MM.1S (cell line): ENCODE measurements around the gene KCNE3.

Source experiments
- EZH2 ChIP-seq: fragments of 300-600 bp; sonication (generic); optimal IDR thresholded peaks from 2 replicates; pipeline ENCODE3; 2017; ENCODE audit warnings: low read depth, mild to moderate bottlenecking, antibody characterized with exemption, low read length, mixed read lengths
- EZH2phosphoT487 ChIP-seq: fragments of 300-600 bp; sonication (generic); IDR thresholded peaks from 2 replicates; pipeline ENCODE4 v1.6.1; 2018; ENCODE audit warnings: antibody characterized with exemption, low read length
- TF ChIP-seq, protein P1 (sequence below): fragments of 300-600 bp; sonication (generic); IDR thresholded peaks from 2 replicates; pipeline ENCODE4 v1.5.1; 2016; ENCODE audit warnings: antibody characterized with exemption, low read length, mixed read lengths

- TF ChIP-seq, protein P1, sequence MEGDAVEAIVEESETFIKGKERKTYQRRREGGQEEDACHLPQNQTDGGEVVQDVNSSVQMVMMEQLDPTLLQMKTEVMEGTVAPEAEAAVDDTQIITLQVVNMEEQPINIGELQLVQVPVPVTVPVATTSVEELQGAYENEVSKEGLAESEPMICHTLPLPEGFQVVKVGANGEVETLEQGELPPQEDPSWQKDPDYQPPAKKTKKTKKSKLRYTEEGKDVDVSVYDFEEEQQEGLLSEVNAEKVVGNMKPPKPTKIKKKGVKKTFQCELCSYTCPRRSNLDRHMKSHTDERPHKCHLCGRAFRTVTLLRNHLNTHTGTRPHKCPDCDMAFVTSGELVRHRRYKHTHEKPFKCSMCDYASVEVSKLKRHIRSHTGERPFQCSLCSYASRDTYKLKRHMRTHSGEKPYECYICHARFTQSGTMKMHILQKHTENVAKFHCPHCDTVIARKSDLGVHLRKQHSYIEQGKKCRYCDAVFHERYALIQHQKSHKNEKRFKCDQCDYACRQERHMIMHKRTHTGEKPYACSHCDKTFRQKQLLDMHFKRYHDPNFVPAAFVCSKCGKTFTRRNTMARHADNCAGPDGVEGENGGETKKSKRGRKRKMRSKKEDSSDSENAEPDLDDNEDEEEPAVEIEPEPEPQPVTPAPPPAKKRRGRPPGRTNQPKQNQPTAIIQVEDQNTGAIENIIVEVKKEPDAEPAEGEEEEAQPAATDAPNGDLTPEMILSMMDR: no peak
- TF ChIP-seq EZH2: no peak
- no peak for TF ChIP-seq EZH2phosphoT487
Measured at GRCh38 chr11:74447720-74448119, 19.6 kb downstream of the KCNE3 start.
